GM23248 (cell line): ENCODE data around the gene ANKS1B.

Experiments used
- EZH2 ChIP-seq: fragments of 200-600 bp; sonication (generic); IDR thresholded peaks from 2 replicates; pipeline ENCODE4 v1.6.1; 2018; ENCODE audit warnings: antibody characterized with exemption, mild to moderate bottlenecking; ENCODE audit not compliant: insufficient read depth, poor library complexity, severe bottlenecking
- EZH2phosphoT487 ChIP-seq: fragments of 200-600 bp; sonication (generic); IDR thresholded peaks from 2 replicates; pipeline ENCODE4 v1.6.1; 2018; ENCODE audit warnings: antibody characterized with exemption, moderate library complexity, mild to moderate bottlenecking, low read depth; ENCODE audit not compliant: insufficient read depth

GRCh38 chr12:99911967-99912366 is 72.8 kb downstream of the ANKS1B start:
- no peak for TF ChIP-seq EZH2
- no peak for TF ChIP-seq EZH2phosphoT487
